T-helper 1 cell treated with Interleukin-12 subunit alpha and Interleukin-12 subunit beta and Interleukin-4 antibody, amounts not matched to agents 30 ng/mL and 1 ng/mL, for 36 hours (primary cell): ENCODE results near the gene ZNF470. TPM values are rescaled to one million over a fixed set of nuclear protein-coding genes. Genes with fewer than 3 reads are reported as not detected.

Experiments
- intact Hi-C: fragments of 100-400 bp; cut with micrococcal nuclease; formaldehyde crosslinking; loops from one replicate; pipeline ENCODE4 v1.15.1; 2024
- total RNA-seq: library from RNA; stranded (reverse); gene quantifications from 2 replicates; pipeline ENCODE4 v1.2.3, GENCODE V29; 2022

ZNF470 gene
- 2.0 and 2.4 TPM in 2 replicates for total RNA-seq

GRCh38 chr19:56567274-56568120 lies at the start of gene ZNF470:
TSS of gene ZNF470 (plus strand) at chr19:56567468. CDS start at chr19:56570312, 2,844 bp downstream.
- intact Hi-C loops = loop anchor here (1.0 to 10.0 kb wide), 13 partner anchors 28 to 1435 kb away; partner anchors contain the start of genes ZFP28, ZIK1, ZNF17 and ZNF211

GRCh38 chr19:56525214-56525860 lies 41.9 kb upstream of the ZNF470 start:
- intact Hi-C loops = no loop called here

- intact Hi-C loops = loop anchor here (10.0 kb wide), 1 partner anchor 883 kb away; the partner anchor contains the start of gene U2AF2
These were observed 29.8 kb upstream of the ZNF470 start for GRCh38 chr19:56537442-56537841.

- intact Hi-C loops = loop anchor here (1.0 to 10.0 kb wide), 4 partner anchors 29 to 884 kb away; partner anchors contain the start of genes U2AF2, ZNF470, ZNF582 and ZNF71
These were observed 29.0 kb upstream of the ZNF470 start for GRCh38 chr19:56538254-56538760.

- intact Hi-C loops = loop anchor here (1.0 to 10.0 kb wide), 4 partner anchors 28 to 884 kb away; partner anchors contain the start of genes U2AF2, ZNF470, ZNF582 and ZNF71
These were observed 28.5 kb upstream of the ZNF470 start, which contains the start of gene ZFP28 for GRCh38 chr19:56538761-56539263. TSS of gene ZFP28 (plus strand) at chr19:56538948. CDS start at chr19:56539019, 71 bp downstream.

- intact Hi-C loops = no loop called here
These were observed 23.5 kb upstream of the ZNF470 start for GRCh38 chr19:56543776-56544175.

GRCh38 chr19:56547535-56547934 lies 19.7 kb upstream of the ZNF470 start:
- intact Hi-C loops = no loop called here

GRCh38 chr19:56554272-56554869 lies 12.9 kb upstream of the ZNF470 start:
- intact Hi-C loops = no loop called here

GRCh38 chr19:56562766-56563165 lies 4.5 kb upstream of the ZNF470 start:
- intact Hi-C loops = loop anchor here (10.0 kb wide), 1 partner anchor 932 kb away; the partner anchor contains the start of gene ZNF773

GRCh38 chr19:56566904-56567273 lies 379 bp upstream of the ZNF470 start:
- intact Hi-C loops = loop anchor here (1.0 to 10.0 kb wide), 13 partner anchors 28 to 1435 kb away; partner anchors contain the start of genes ZFP28, ZIK1, ZNF17 and ZNF211

- intact Hi-C loops = no loop called here
These were observed 5.3 kb downstream of the ZNF470 start for GRCh38 chr19:56572589-56572988.

- intact Hi-C loops = no loop called here
These were observed 6.6 kb downstream of the ZNF470 start for GRCh38 chr19:56573914-56574313.

GRCh38 chr19:56577719-56578602 lies 10.7 kb downstream of the ZNF470 start:
- intact Hi-C loops = no loop called here

- intact Hi-C loops = loop anchor here (10.0 kb wide), 2 partner anchors 840 to 900 kb away; partner anchors contain the start of genes ZNF749 and ZNF773
These were observed 27.1 kb downstream of the ZNF470 start for GRCh38 chr19:56594446-56594782.

GRCh38 chr19:56594783-56595547 lies 27.7 kb downstream of the ZNF470 start, which contains the start of gene ZNF71:
TSS of gene ZNF71 (plus strand) at chr19:56595302. CDS start at chr19:56601559, 6,257 bp downstream.
- intact Hi-C loops = loop anchor here (1.0 to 10.0 kb wide), 10 partner anchors 28 to 900 kb away; partner anchors contain the start of genes ZFP28, ZNF460, ZNF470 and ZNF582

GRCh38 chr19:56595548-56595899 lies 28.3 kb downstream of the ZNF470 start:
- intact Hi-C loops = loop anchor here (1.0 to 10.0 kb wide), 10 partner anchors 28 to 899 kb away; partner anchors contain the start of genes ZFP28, ZNF460, ZNF470 and ZNF582

GRCh38 chr19:56596676-56597075 lies 29.4 kb downstream of the ZNF470 start:
- intact Hi-C loops = loop anchor here (10.0 kb wide), 2 partner anchors 838 to 898 kb away; partner anchors contain the start of genes ZNF749 and ZNF773

GRCh38 chr19:56597696-56598095 lies 30.4 kb downstream of the ZNF470 start:
- intact Hi-C loops = loop anchor here (10.0 kb wide), 2 partner anchors 837 to 897 kb away; partner anchors contain the start of genes ZNF749 and ZNF773

GRCh38 chr19:56601375-56601774 lies 34.1 kb downstream of the ZNF470 start:
- intact Hi-C loops = no loop called here
